GM23338 (cell line): ENCODE data around the gene SPNS1.

Experiments
- EZH2 ChIP-seq: fragments of 200-600 bp; sonication (generic); IDR thresholded peaks from one replicate; pipeline ENCODE4 v1.8.0; 2017; ENCODE audit warnings: antibody characterized with exemption, mild to moderate bottlenecking, low read depth; ENCODE audit not compliant: unreplicated experiment
- EZH2phosphoT487 ChIP-seq: fragments of 200-600 bp; sonication (generic); IDR thresholded peaks from one replicate; pipeline ENCODE4 v1.8.1; 2018; ENCODE audit warnings: antibody characterized with exemption; ENCODE audit not compliant: unreplicated experiment
- POLR2AphosphoS5 ChIP-seq: IDR thresholded peaks from 2 replicates; pipeline ENCODE4 v1.6.1; 2016; ENCODE audit warnings: antibody characterized with exemption, low read depth
- TF ChIP-seq, protein P1 (sequence below), 2 experiments: fragments of 200-600 bp in 1 of 2; sonication (generic) in 1 of 2; conservative IDR thresholded peaks; 2 replicates each; pipeline versions ENCODE4 v1.5.1 to v1.6.1; 2016 to 2017; ENCODE audit warnings: antibody characterized with exemption in 2 of 2, low read depth in 2 of 2, mild to moderate bottlenecking in 2 of 2, moderate library complexity in 1 of 2
- TF ChIP-seq, protein P2 (sequence below): IDR thresholded peaks from one replicate; pipeline ENCODE4 v1.6.1; 2018; ENCODE audit warnings: antibody characterized with exemption; ENCODE audit not compliant: unreplicated experiment

DNA sequence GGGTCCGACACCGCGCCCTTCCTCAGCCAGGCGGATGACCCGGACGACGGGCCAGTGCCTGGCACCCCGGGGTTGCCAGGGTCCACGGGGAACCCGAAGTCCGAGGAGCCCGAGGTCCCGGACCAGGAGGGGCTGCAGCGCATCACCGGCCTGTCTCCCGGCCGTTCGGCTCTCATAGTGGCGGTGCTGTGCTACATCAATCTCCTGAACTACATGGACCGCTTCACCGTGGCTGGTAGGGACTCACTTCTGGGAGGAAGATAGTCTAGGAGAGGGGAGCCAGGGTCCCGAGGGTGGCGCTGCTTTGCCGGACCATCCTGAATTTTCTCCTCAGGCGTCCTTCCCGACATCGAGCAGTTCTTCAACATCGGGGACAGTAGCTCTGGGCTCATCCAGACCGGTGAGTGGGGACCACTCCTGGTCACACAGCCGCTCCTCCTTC lies 601 bp downstream of the SPNS1 start:
- TF ChIP-seq, protein P1, sequence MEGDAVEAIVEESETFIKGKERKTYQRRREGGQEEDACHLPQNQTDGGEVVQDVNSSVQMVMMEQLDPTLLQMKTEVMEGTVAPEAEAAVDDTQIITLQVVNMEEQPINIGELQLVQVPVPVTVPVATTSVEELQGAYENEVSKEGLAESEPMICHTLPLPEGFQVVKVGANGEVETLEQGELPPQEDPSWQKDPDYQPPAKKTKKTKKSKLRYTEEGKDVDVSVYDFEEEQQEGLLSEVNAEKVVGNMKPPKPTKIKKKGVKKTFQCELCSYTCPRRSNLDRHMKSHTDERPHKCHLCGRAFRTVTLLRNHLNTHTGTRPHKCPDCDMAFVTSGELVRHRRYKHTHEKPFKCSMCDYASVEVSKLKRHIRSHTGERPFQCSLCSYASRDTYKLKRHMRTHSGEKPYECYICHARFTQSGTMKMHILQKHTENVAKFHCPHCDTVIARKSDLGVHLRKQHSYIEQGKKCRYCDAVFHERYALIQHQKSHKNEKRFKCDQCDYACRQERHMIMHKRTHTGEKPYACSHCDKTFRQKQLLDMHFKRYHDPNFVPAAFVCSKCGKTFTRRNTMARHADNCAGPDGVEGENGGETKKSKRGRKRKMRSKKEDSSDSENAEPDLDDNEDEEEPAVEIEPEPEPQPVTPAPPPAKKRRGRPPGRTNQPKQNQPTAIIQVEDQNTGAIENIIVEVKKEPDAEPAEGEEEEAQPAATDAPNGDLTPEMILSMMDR (conservative IDR thresholded peaks at IDR 0.05; ENCODE audit: low read depth in 2 of 2) = no peak
- TF ChIP-seq, protein P2, sequence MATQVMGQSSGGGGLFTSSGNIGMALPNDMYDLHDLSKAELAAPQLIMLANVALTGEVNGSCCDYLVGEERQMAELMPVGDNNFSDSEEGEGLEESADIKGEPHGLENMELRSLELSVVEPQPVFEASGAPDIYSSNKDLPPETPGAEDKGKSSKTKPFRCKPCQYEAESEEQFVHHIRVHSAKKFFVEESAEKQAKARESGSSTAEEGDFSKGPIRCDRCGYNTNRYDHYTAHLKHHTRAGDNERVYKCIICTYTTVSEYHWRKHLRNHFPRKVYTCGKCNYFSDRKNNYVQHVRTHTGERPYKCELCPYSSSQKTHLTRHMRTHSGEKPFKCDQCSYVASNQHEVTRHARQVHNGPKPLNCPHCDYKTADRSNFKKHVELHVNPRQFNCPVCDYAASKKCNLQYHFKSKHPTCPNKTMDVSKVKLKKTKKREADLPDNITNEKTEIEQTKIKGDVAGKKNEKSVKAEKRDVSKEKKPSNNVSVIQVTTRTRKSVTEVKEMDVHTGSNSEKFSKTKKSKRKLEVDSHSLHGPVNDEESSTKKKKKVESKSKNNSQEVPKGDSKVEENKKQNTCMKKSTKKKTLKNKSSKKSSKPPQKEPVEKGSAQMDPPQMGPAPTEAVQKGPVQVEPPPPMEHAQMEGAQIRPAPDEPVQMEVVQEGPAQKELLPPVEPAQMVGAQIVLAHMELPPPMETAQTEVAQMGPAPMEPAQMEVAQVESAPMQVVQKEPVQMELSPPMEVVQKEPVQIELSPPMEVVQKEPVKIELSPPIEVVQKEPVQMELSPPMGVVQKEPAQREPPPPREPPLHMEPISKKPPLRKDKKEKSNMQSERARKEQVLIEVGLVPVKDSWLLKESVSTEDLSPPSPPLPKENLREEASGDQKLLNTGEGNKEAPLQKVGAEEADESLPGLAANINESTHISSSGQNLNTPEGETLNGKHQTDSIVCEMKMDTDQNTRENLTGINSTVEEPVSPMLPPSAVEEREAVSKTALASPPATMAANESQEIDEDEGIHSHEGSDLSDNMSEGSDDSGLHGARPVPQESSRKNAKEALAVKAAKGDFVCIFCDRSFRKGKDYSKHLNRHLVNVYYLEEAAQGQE = no peak
- TF ChIP-seq EZH2phosphoT487 = no peak
- no peak for TF ChIP-seq POLR2AphosphoS5
- no peak for TF ChIP-seq EZH2
